ENCODE results near the gene LMNA.

DNA sequence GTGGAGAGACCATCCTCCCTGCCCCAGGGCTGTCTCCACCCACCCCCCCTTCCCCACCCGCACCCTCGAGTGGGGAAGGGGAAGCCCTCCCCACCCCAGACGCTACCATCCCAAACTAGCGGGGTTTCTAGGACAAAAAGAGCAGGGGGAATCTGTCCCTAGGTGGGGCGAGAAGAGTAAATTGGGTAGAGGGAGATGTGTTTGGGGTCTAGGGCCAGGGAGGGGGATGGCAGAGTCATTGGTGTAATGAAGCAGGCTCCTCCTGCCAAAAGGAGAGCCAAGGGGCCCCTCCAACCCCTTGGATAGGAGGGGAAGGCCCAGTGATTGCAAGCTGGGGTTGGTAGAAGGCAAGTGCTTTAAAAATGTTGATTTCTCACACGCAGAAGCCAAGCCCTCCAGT is 42.3 kb upstream of the LMNA start:
- TF ChIP-seq, protein P1, sequence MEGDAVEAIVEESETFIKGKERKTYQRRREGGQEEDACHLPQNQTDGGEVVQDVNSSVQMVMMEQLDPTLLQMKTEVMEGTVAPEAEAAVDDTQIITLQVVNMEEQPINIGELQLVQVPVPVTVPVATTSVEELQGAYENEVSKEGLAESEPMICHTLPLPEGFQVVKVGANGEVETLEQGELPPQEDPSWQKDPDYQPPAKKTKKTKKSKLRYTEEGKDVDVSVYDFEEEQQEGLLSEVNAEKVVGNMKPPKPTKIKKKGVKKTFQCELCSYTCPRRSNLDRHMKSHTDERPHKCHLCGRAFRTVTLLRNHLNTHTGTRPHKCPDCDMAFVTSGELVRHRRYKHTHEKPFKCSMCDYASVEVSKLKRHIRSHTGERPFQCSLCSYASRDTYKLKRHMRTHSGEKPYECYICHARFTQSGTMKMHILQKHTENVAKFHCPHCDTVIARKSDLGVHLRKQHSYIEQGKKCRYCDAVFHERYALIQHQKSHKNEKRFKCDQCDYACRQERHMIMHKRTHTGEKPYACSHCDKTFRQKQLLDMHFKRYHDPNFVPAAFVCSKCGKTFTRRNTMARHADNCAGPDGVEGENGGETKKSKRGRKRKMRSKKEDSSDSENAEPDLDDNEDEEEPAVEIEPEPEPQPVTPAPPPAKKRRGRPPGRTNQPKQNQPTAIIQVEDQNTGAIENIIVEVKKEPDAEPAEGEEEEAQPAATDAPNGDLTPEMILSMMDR (IDR thresholded peaks at IDR 0.05), result no peak
- TF ChIP-seq POLR2A (IDR thresholded peaks at IDR 0.05), result no peak
